Lower lobe of right lung (tissue), 2 donors: ENCODE data around the gene P3H3. TPM values are rescaled to one million over a fixed set of nuclear protein-coding genes. Genes with fewer than 3 reads are reported as not detected.

Experiments used
- ATAC-seq, 2 donors: fragments of 200-7000 bp; cut with Tn5 transposase; one replicate each; pipeline ENCODE4 v1.9.1; 2020 to 2022; ENCODE audit warnings: mild to moderate bottlenecking in 2 of 2, moderate library complexity in 2 of 2
- DNase-seq: peaks from one replicate; pipeline ENCODE4 v3.0.0-alpha.2; 2020
- H3K27ac ChIP-seq: fragments of 200-600 bp; one replicate; pipeline ENCODE4 v1.8.0; 2022
- H3K27me3 ChIP-seq: fragments of 200-600 bp; one replicate; pipeline ENCODE4 v1.8.0; 2022; ENCODE audit warnings: low read depth
- H3K36me3 ChIP-seq: fragments of 200-600 bp; one replicate; pipeline ENCODE4 v1.8.0; 2022; ENCODE audit warnings: mild to moderate bottlenecking
- H3K4me1 ChIP-seq: fragments of 200-600 bp; one replicate; pipeline ENCODE4 v1.8.0; 2022
- H3K4me3 ChIP-seq: fragments of 200-600 bp; one replicate; pipeline ENCODE4 v1.8.0; 2022; ENCODE audit warnings: mild to moderate bottlenecking
- H3K9me3 ChIP-seq: fragments of 200-600 bp; one replicate; pipeline ENCODE4 v1.8.0; 2022
- CTCF ChIP-seq: fragments of 200-600 bp; IDR thresholded peaks from one replicate; pipeline ENCODE4 v1.8.0; 2022; ENCODE audit warnings: antibody characterized with exemption, mild to moderate bottlenecking
- intact Hi-C: fragments of 100-400 bp; cut with DNase I; formaldehyde crosslinking; loops from one replicate; pipeline ENCODE4 v1.11.0; 2022
- total RNA-seq: library from RNA; stranded (reverse); fragmentation: NEBNext Ultra II Directional; extraction: Animal tissue kit (Norgen Biotek cat#: 25700); gene quantifications from one replicate; pipeline ENCODE4 v1.2.1, GENCODE V29; 2021
- donor health status: DM: no; HTN: yes; CAD: no; lungs with severe emphysema.

Gene P3H3
- total RNA-seq, 1 donor from 2014 or later: 7.0 TPM

GRCh38 chr12:6834873-6835272 lies 6.7 kb downstream of the P3H3 start:
- intact Hi-C loops: no loop called here
- no peak for TF ChIP-seq CTCF
- no peaks in the 10 kb centered on the region for H3K9me3 ChIP-seq
- DNase-seq (no peak), ATAC-seq (no peak)
- no peak overlapping the region for H3K4me3 ChIP-seq
- peaks cover 13% of the 10 kb centered on the region for H3K36me3 ChIP-seq
- H3K27me3 ChIP-seq: peaks cover 5% of the 10 kb centered on the region
- no peak overlapping the region for H3K27ac ChIP-seq
- no peaks in the 10 kb centered on the region for H3K4me1 ChIP-seq

- H3K27ac ChIP-seq: no peak overlapping the region
- H3K9me3 ChIP-seq: no peaks in the 10 kb centered on the region
- H3K27me3 ChIP-seq: no peaks in the 10 kb centered on the region
- no peak overlapping the region for H3K4me3 ChIP-seq
- intact Hi-C loops: no loop called here
- peaks cover 13% of the 10 kb centered on the region for H3K36me3 ChIP-seq
- ATAC-seq (no peak), DNase-seq (no peak)
- no peak for TF ChIP-seq CTCF
- no peaks in the 10 kb centered on the region for H3K4me1 ChIP-seq
Measured at GRCh38 chr12:6836851-6837250, 8.6 kb downstream of the P3H3 start.

- Histone ChIP-seq H3K36me3 (peaks cover 13% of the 10 kb centered on the region), H3K9me3 (no peaks in the 10 kb centered on the region), H3K4me3 (no peak overlapping the region), H3K4me1 (no peaks in the 10 kb centered on the region), H3K27ac (no peak overlapping the region), H3K27me3 (no peaks in the 10 kb centered on the region)
- DNase-seq (no peak), ATAC-seq (no peak)
- intact Hi-C loops: no loop called here
- TF ChIP-seq CTCF: no peak
Measured at GRCh38 chr12:6837370-6838060, 9.3 kb downstream of the P3H3 start.

GRCh38 chr12:6838854-6839253 lies 10.6 kb downstream of the P3H3 start:
- intact Hi-C loops: no loop called here
- Histone ChIP-seq H3K27ac (no peak overlapping the region), H3K36me3 (peaks cover 6% of the 10 kb centered on the region), H3K4me1 (no peaks in the 10 kb centered on the region), H3K9me3 (no peaks in the 10 kb centered on the region), H3K27me3 (no peaks in the 10 kb centered on the region), H3K4me3 (no peak overlapping the region)
- DNase-seq (no peak), ATAC-seq (no peak)
- no peak for TF ChIP-seq CTCF

- no peak for TF ChIP-seq CTCF
- DNase-seq (no peak), ATAC-seq (no peak)
- intact Hi-C loops: no loop called here
- no peaks in the 10 kb centered on the region for H3K4me1 ChIP-seq
- no peaks in the 10 kb centered on the region for H3K9me3 ChIP-seq
- H3K27ac ChIP-seq: no peak overlapping the region
- no peaks in the 10 kb centered on the region for H3K27me3 ChIP-seq
- H3K36me3 ChIP-seq: peaks cover 12% of the 10 kb centered on the region
- H3K4me3 ChIP-seq: no peak overlapping the region
Measured at GRCh38 chr12:6839482-6840201, 11.4 kb downstream of the P3H3 start.
